GM12878 (cell line): ENCODE results near the gene ILF2.

Experiments
- CEBPB ChIP-seq, 2 experiments: fragments of 150-350 bp in 1 of 2; IDR thresholded peaks; 2 replicates each; pipeline ENCODE4 v1.6.1; 2012 to 2014; ENCODE audit warnings: low read depth in 2 of 2, low read length in 2 of 2, borderline replicate concordance in 1 of 2, inconsistent platforms in 1 of 2
- FOXM1 ChIP-seq: IDR thresholded peaks from 2 replicates; pipeline ENCODE4 v1.6.1; 2012; ENCODE audit warnings: low read depth, mild to moderate bottlenecking, inconsistent platforms, low read length, moderate library complexity
- NR2C2 ChIP-seq: IDR thresholded peaks from 2 replicates; pipeline ENCODE4 v1.6.1; 2011; ENCODE audit warnings: borderline replicate concordance, low read depth; ENCODE audit not compliant: control insufficient read depth, insufficient read length
- POLR2A ChIP-seq: IDR thresholded peaks from 2 replicates; pipeline ENCODE4 v1.6.1; 2011; ENCODE audit warnings: low read depth, mild to moderate bottlenecking, low read length
- RBBP5 ChIP-seq: fragments of 200-600 bp; sonication (generic); conservative IDR thresholded peaks from 2 replicates; pipeline ENCODE4 v1.6.1; 2016

- TF ChIP-seq FOXM1 (no peak), NR2C2 (no peak), CEBPB (IDR thresholded peaks at IDR 0.05; ENCODE audit: borderline replicate concordance in 1 of 2, low read depth in 2 of 2, low read length in 2 of 2) (no peak), POLR2A (no peak), RBBP5 (no peak)
Measured at GRCh38 chr1:153685544-153686340, 14.9 kb upstream of the ILF2 start.
